NB4 (cell line): Measurements from ENCODE around the gene H6PD.

Source experiments
- CTCF ChIP-seq: IDR thresholded peaks from one replicate; pipeline ENCODE4 v1.5.1; 2012; ENCODE audit warnings: low read depth, low read length
- MAX ChIP-seq: IDR thresholded peaks from 2 replicates; pipeline ENCODE4 v1.6.1; 2011; ENCODE audit warnings: low read depth, low read length
- POLR2A ChIP-seq: IDR thresholded peaks from 2 replicates; pipeline ENCODE4 v1.6.1; 2011; ENCODE audit warnings: mild to moderate bottlenecking; ENCODE audit not compliant: insufficient read length; ENCODE audit errors: extremely low read depth

DNA sequence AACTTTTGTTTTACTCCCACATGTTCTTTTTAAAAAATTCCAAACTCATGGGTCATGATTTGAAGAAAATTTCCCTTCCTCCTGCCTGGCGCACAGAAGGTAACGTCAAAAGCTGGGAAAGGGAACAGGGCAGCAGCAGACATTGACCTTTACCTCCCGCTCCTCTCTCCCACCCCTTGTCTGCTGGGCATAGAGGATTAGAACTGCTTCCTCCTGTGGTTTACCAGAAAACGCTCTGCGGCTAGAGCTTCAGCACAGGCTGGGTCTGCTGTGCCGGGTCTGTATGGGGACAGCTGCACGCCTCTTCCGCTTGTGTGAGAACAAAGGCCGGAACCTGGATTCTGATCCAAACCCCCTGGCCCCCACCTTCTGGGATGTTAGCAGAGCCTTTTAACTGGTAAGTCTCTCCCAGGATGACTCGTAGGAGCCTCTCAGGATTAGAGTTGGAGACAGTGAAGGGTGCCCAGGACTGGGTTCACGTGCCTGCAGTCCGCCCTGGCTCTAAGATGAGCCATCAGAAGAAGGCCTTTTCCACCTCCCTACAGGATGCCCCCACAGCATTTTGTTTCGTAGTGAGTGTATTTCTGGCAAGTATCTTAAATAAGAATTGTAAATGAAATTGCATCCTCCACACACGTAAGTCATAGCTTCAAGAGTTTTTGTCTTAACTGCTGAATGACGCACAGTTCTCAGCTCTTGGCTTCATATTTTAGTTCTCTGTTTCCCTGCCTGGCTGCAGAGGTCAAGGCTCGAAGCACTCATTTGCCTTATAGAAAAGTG, 5.2 kb downstream of the H6PD start:
- no peak for TF ChIP-seq POLR2A
- TF ChIP-seq CTCF: no peak
- TF ChIP-seq MAX: peak; percentile 70
